Measurements from ENCODE around the gene FMO1.

FMO1 gene

GRCh38 chr1:171280599-171280998 lies 32.3 kb downstream of the FMO1 start:
- no peak for DNase-seq (ENCODE audit: low read depth)

DNA sequence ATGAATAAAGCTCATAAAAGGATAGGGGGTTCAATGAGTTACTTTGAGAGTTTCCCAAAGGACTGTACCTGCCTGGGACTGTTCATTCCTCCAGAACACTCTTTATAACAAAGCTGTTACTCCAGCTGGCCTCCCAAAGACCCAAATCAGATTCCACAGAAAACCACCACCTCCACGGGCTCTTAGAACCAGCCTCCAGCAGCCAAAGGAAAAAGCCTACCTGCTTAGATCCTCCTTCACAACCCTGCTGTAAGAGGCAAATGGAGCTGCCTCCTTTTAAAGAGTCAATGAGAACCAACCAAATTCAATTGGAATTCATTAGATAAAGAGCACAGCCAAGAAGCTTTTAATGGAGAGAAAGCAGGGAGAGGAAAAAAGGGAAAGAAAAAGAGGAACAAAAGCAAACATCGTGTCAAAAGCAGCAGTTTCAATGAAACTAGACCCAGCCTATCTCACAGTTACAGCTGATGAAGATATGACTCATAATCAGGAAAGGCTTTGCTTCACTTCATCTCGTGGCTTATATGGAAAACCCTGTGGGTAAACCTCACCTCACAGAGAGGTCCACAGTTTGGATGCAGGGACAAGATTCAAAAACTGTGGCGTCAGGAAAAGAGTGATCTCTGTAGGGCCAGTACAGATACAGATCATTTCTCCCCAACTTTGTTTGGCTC lies 37.9 kb downstream of the FMO1 start:
- DNase-seq (ENCODE audit: low read depth): peak; percentile 53

- DNase-seq (ENCODE audit: low read depth): no peak
These were observed 42.3 kb downstream of the FMO1 start for GRCh38 chr1:171290621-171291020.

- peak; percentile 99 for DNase-seq (ENCODE audit: low read depth)
These were observed 44.5 kb downstream of the FMO1 start for GRCh38 chr1:171292799-171293198.

DNA sequence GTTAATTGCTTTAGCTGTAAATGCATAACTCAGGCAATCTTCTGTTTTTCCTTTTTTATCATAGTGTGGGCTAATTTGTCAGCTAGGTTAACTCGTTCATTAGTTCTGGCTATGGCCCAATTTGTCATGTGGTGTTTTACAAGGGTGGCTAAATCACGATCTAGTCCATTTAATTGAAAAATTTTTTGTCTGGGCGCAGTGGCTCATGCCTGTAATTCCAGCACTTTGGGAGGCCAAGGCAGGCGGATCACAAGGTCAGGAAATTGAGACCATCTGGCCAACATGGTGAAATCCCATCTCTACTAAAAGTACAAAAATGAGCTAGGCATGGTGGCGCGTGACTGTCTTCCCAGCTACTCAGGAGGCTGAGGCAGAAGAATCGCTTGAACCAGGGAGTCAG lies 47.1 kb downstream of the FMO1 start:
- DNase-seq (ENCODE audit: low read depth): peak; percentile 95

- DNase-seq (ENCODE audit: low read depth): peak; percentile 83
These were observed 47.5 kb downstream of the FMO1 start for GRCh38 chr1:171295821-171296220.

- peak; percentile 49 for DNase-seq (ENCODE audit: low read depth)
These were observed 48.6 kb downstream of the FMO1 start for GRCh38 chr1:171296897-171297296.

DNA sequence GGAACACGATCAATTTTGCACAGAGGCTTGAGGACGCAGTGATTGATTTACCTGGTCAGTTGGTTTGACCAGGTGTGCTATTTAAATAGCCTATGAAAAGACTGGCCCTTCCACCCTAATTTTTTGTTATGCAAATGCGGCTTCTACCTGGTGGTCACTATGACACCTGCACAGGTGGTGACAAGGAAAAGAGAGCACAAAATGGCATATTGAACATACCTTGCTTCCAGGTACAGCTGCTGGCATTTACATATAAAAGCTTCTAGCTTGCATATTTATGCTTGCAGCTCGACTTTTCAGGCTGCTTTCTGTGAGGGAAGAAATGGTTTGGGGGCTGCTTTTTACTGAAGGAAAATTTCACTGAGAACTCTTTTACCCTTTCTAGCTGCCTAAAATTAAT lies 50.4 kb downstream of the FMO1 start:
- DNase-seq (ENCODE audit: low read depth): no peak

DNA sequence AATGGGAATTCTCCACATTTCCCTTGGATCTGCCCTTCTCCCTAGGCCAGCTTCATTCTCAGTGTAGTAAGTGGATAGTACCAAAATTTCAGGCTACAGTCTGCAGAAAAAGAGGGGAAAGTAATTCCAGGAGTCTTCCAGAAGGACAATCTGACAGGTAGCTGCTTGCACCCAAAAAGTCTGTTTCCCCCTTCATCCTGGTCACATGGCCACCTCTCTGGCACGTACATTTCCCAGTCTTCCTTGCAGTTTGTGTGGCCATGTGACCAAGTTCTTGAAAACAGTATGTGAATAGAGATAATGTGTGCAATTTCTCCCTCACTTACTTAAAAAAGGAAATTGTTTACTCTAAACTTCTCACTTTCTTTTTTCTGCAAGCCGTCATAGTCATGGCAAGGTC lies 51.0 kb downstream of the FMO1 start:
- no peak for DNase-seq (ENCODE audit: low read depth)

- no peak for DNase-seq (ENCODE audit: low read depth)
These were observed 52.1 kb downstream of the FMO1 start for GRCh38 chr1:171300401-171300800.

DNA sequence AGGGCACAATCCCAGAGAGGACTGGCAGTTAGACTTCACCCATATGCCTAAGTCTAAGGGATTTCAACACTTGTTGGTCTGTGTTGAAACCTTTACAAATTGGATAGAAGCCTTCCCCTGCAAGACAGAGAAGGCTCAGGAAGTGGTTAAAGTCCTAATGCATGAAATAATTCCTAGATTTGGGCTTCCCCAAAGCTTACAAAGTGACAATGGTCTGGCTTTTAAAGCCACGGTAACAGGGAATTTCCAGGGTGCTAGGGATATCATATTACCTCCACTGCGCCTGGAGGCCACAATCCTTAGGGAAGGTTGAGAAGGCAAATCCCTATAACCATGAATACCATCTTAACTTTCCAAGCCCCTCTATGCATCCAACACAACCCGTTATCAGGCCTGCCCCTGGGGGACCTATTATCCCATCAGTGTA lies 62.4 kb downstream of the FMO1 start:
- peak; percentile 51 for DNase-seq (ENCODE audit: low read depth)

DNA sequence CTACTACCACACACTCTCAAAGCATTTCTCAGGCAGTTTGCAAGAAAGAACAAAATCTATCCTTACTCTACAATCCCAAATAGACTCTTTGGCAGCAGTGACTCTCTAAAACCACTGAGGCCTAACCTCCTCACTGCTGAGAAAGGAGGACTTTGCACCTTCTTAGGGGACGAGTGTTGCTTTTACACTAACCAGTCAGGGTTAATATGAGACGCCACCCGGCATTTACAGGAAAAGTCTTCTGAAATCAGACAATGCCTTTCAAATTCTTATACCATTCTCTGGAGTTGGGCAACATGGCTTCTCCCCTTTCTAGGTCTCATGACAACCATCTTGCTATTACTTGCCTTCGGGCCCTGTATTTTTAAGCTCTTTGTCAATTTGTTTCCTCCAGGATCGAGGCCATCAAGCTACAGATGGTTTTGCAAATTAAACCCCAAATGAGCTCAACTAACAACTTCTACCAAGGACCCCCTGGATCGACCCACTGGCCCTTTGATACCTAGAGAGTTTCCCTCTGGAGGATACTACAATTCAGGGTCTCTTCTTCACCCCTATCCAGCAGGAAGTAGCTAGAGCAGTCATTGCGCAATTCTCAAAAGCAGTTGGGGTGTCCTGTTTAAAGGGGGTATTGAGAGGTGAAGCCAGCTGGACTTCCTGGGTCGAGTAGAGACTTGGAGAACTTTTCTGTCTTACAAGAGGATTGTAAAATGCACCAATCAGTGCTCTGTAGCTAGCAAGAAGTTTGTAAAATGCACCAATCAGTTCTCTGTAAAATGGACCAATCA lies 63.7 kb downstream of the FMO1 start:
- no peak for DNase-seq (ENCODE audit: low read depth)

GRCh38 chr1:171313319-171313834 lies 65.1 kb downstream of the FMO1 start:
- DNase-seq (ENCODE audit: low read depth): no peak

- DNase-seq (ENCODE audit: low read depth): peak; percentile 100
These were observed 65.6 kb downstream of the FMO1 start, which contains the start of gene FMO4 for GRCh38 chr1:171313835-171314320. Gene FMO4, plus strand, starts transcription at chr1:171314183. Its CDS starts 5,643 bp downstream, at chr1:171319826.

DNA sequence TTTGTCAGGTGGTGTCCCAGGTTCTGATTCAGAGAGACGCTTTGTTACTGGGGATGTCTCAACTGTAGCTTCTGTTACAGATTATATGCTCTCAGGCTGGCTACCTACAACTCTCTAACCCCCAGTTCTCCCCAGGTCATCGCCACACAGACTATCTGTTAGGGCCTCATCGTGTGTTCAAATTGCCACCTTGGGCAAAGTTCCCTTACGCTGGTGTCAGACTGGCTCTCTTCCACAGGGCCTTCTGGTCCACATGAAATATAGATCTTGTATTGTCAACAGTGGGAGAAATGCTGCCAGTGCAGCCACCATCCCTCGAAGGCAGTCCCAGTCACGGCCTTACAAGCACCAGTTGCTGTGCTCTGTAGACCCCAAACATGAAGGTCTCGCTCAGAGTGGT lies 81.0 kb downstream of the FMO1 start:
- no peak for DNase-seq (ENCODE audit: low read depth)

DNA sequence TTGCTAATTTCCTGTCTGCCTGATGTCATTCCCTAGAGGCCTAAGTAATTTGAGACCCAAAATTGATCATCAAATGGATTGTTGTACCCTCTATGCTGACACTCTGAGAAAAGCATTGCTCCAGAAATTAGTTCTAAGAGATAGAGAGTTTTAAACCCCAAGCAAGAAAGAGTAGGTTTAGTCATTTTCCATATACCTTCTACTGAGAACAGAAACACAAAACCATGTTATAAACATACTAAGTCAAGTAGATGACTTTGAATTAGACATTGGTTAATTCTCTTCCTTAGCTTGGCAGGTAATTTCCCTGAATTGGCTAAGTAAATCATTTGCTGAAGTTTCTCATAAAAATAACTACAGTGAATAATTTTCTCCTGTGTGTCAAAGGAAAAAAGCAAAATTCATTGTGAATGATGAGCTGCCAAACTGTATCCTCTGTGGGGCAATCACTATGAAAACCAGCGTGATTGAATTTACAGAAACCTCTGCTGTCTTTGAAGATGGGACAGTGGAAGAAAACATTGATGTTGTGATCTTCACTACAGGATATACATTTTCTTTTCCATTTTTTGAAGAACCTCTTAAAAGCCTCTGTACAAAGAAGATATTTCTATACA lies 85.8 kb downstream of the FMO1 start:
- DNase-seq (ENCODE audit: low read depth): no peak

Data from EH (cell line).